HG03521 (cell line): ENCODE results near the gene AP5S1.
"Not testable (repeated sequence)": the region's sequence is repeated elsewhere in the genome, so short reads cannot be mapped to it uniquely, and the experiment has no call there.

Experiments
- ATAC-seq: cut with Tn5 transposase; IDR thresholded peaks from one replicate; pipeline ENCODE4 v1.9.1; 2021; ENCODE audit warnings: mild to moderate bottlenecking, moderate library complexity; ENCODE audit not compliant: unreplicated experiment

Gene AP5S1

GRCh38 chr20:3811467-3812258 is 8.7 kb upstream of the AP5S1 start:
- ATAC-seq: no peak

- no peak for ATAC-seq
Observed at GRCh38 chr20:3812259-3812681, 8.1 kb upstream of the AP5S1 start.

- no peak for ATAC-seq
Observed at GRCh38 chr20:3812975-3813847, 7.1 kb upstream of the AP5S1 start.

GRCh38 chr20:3813848-3814581 is 6.3 kb upstream of the AP5S1 start:
- no peak for ATAC-seq

- no peak for ATAC-seq
Observed at GRCh38 chr20:3814928-3815495, 5.3 kb upstream of the AP5S1 start.

- no peak for ATAC-seq
Observed at GRCh38 chr20:3815703-3816315, 4.5 kb upstream of the AP5S1 start.

GRCh38 chr20:3818155-3819151 is 1.9 kb upstream of the AP5S1 start:
- ATAC-seq: no peak

- no peak for ATAC-seq
Observed at GRCh38 chr20:3819411-3820047, 818 bp upstream of the AP5S1 start.

- no peak for ATAC-seq
Observed at GRCh38 chr20:3820901-3821727, 767 bp downstream of the AP5S1 start.

- ATAC-seq: no peak
Observed at GRCh38 chr20:3821996-3822395, 1.6 kb downstream of the AP5S1 start.

GRCh38 chr20:3823881-3824280 is 3.5 kb downstream of the AP5S1 start:
- no peak for ATAC-seq

- ATAC-seq: no peak
Observed at GRCh38 chr20:3825526-3825925, 5.2 kb downstream of the AP5S1 start.

- no peak for ATAC-seq
Observed at GRCh38 chr20:3826420-3826819, 6.1 kb downstream of the AP5S1 start.

GRCh38 chr20:3828798-3829197 is 8.5 kb downstream of the AP5S1 start:
- no peak for ATAC-seq

GRCh38 chr20:3829891-3830290 is 9.5 kb downstream of the AP5S1 start:
- ATAC-seq: not testable (repeated sequence)

- no peak for ATAC-seq
Observed at GRCh38 chr20:3836132-3836531, 15.8 kb downstream of the AP5S1 start.

GRCh38 chr20:3839328-3839727 is 19.0 kb downstream of the AP5S1 start:
- ATAC-seq: no peak

- ATAC-seq: not testable (repeated sequence)
Observed at GRCh38 chr20:3840201-3840600, 19.9 kb downstream of the AP5S1 start.
